GM21619 (cell line): ENCODE results near the gene TAC3.
"Not testable (repeated sequence)": the region's sequence is repeated elsewhere in the genome, so short reads cannot be mapped to it uniquely, and the experiment has no call there.

Experiments used
- ATAC-seq: cut with Tn5 transposase; IDR thresholded peaks from one replicate; pipeline ENCODE4 v1.9.1; 2021; ENCODE audit not compliant: unreplicated experiment

TAC3 gene

GRCh38 chr12:56987551-56988053 is 28.7 kb downstream of the TAC3 start:
- ATAC-seq: no peak

DNA sequence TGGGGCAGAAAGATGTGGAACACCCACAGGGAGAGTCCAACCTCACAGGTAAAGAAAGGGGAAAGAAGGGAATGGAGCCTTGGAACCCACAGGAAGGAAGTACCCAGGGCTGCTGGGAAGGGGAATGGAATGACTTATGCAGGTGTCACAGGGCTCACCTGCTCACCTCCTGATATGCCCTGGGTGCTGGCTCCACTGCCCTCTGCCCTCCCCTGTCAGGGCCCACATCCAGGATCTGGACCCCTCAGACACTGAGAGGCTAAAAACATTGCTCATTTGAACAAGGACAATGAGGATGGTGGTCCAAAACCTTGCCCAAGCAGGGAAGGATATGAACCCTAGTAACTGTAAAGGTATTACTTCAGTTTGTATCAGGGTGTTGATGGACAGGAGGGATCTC is 29.3 kb downstream of the TAC3 start:
- no peak for ATAC-seq

- not testable (repeated sequence) for ATAC-seq
Observed at GRCh38 chr12:56985714-56986113, 30.6 kb downstream of the TAC3 start.

GRCh38 chr12:56983386-56983785 is 32.9 kb downstream of the TAC3 start:
- no peak for ATAC-seq

- ATAC-seq: not testable (repeated sequence)
Observed at GRCh38 chr12:56982578-56983236, 33.6 kb downstream of the TAC3 start.

- ATAC-seq: no peak
Observed at GRCh38 chr12:56980941-56981530, 35.3 kb downstream of the TAC3 start.

DNA sequence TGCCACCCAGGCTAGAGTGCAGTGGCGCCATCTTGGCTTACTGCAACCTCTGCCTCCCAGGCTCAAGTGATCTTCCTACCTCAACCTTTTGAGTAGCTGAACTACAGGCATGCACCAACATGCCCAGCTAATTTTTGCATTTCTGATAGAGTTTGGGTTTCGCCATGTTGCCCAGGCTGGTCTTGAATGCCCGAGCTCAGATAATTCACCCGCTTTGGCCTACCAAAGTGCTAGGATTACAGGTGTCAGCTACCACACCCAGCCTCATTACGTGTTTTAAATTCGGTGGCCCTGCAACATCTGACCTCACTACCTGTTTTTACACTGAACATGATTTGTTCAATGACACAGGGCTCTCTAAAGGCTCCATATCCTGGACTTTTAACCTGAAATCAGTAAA is 36.1 kb downstream of the TAC3 start:
- ATAC-seq: no peak

DNA sequence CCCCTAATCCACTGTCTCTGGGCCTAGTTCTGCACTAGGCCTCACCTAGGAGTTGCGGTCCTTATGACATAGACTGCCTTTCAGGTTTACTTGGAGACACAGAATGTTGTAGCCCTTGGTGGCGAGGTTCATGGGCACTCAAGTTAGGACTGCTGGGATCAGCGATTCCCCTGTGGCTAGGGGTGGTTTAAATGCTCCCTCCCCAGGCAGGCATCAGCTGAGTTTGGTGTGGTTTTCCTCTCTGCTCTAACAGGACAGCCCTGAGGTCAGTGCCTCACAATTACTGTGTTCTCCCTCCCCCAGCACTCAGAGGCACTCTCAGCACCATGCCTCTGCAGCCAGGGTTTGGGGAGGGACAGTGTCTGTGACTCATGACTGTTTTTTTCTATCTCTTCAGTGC is 36.7 kb downstream of the TAC3 start:
- no peak for ATAC-seq

- ATAC-seq: no peak
Observed at GRCh38 chr12:56978397-56979138, 37.8 kb downstream of the TAC3 start.

GRCh38 chr12:56977361-56977760 is 39.0 kb downstream of the TAC3 start:
- not testable (repeated sequence) for ATAC-seq

GRCh38 chr12:56974224-56974623 is 42.1 kb downstream of the TAC3 start:
- ATAC-seq: not testable (repeated sequence)

DNA sequence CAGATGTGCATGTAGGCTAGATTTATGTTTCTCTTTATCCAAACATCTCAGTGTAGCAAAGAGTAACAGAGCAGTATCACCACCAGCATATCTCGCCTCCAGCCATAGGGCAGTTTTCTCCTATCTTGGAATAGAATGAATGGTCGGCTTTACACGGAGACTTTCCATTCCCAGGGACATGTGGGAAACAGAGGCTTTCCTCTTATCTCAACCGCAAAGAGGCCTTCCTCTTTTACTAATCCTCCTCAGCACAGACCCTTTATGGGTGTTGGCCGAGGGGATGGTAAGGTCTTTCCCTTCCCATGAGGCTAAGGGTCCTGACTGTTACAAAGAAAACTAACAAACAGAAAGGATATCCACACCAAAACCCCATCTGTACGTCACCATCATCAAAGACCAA is 47.4 kb downstream of the TAC3 start:
- not testable (repeated sequence) for ATAC-seq

GRCh38 chr12:56965997-56966642 is 50.2 kb downstream of the TAC3 start:
- not testable (repeated sequence) for ATAC-seq

DNA sequence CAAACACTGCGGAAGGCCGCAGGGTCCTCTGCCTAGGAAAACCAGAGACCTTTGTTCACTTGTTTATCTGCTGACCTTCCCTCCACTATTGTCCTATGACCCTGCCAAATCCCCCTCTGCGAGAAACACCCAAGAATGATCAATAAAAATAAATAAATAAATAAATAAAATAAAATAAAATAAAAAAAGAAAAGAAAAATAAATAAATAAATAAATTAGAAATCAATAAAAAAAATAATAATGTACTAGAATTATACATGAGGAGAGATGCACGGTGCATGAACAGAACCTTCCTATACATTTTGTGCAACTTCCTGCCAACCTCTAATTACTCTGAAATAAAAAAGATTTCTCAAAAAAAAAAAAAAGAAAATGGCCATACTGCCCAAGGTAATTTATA is 51.2 kb downstream of the TAC3 start:
- not testable (repeated sequence) for ATAC-seq

- ATAC-seq: not testable (repeated sequence)
Observed at GRCh38 chr12:56963557-56963956, 52.8 kb downstream of the TAC3 start.

GRCh38 chr12:56962247-56962646 is 54.1 kb downstream of the TAC3 start:
- ATAC-seq: not testable (repeated sequence)
